Endothelial cell of umbilical vein (primary cell): ENCODE results near the gene STXBP5. TPM values are rescaled to one million over a fixed set of nuclear protein-coding genes. Genes with fewer than 3 reads are reported as not detected.

ENCODE experiments used
- BruUV-seq: library from RNA; stranded (reverse); fragments of 400-500 nt; replicated peaks from 2 replicates; lab custom pipeline; 2021; lab: Mats Ljungman, UMichigan
- CTCF ChIA-PET: fragments of 300-600, 350-600 bp; sonication (Branson Sonifier 250); formaldehyde crosslinking; loops from one replicate; lab custom pipeline; 2021; ENCODE audit warnings: antibody characterized with exemption, inconsistent platforms; lab: Charles Lee
- POLR2A ChIA-PET: fragments of 300-600, 350-600 bp; sonication (Branson Sonifier 250); formaldehyde crosslinking; loops from one replicate; lab custom pipeline; 2021; ENCODE audit warnings: antibody characterized with exemption, inconsistent platforms; lab: Charles Lee
- DNase-seq: peaks from one replicate; pipeline ENCODE4 v3.0.0-alpha.2; 2011; ENCODE audit warnings: low read depth, low spot score
- FAIRE-seq: peaks from 2 replicates; lab custom pipeline; 2011; peaks lifted over from hg19 to GRCh38; lab: Jason Lieb, UNC
- H2AFZ ChIP-seq: 2 replicates; pipeline ENCODE4 v1.6.0; 2012; ENCODE audit warnings: low read depth, low read length, control low read depth, inconsistent platforms
- H3K27ac ChIP-seq: 2 replicates; pipeline ENCODE4 v1.5.1; 2011; ENCODE audit warnings: low read depth, mild to moderate bottlenecking, control low read depth, low read length, moderate library complexity; ENCODE audit not compliant: insufficient read depth
- H3K27me3 ChIP-seq, 2 experiments: 2 replicates each; pipeline versions ENCODE4 v1.6.0 to v1.6.1; 2011; ENCODE audit warnings: low read length in 2 of 2, mixed read lengths in 1 of 2; ENCODE audit not compliant: control insufficient read depth in 2 of 2, insufficient read depth in 2 of 2
- H3K36me3 ChIP-seq, 2 experiments: 2 replicates in 1 of 2; 3 replicates in 1 of 2; pipeline ENCODE4 v1.5.1; 2011; ENCODE audit warnings: low read length in 2 of 2, mild to moderate bottlenecking in 1 of 2, moderate library complexity in 1 of 2; ENCODE audit not compliant: control insufficient read depth in 2 of 2, insufficient read depth in 2 of 2; ENCODE audit errors: extremely low read depth in 1 of 2
- H3K4me1 ChIP-seq: 3 replicates; pipeline ENCODE4 v1.5.1; 2011; ENCODE audit warnings: mild to moderate bottlenecking, low read length; ENCODE audit not compliant: control insufficient read depth, insufficient read depth; ENCODE audit errors: extremely low read depth
- H3K4me2 ChIP-seq: 2 replicates; pipeline ENCODE4 v1.6.1; 2011; ENCODE audit warnings: low read length, control low read depth, mixed read lengths; ENCODE audit not compliant: insufficient read depth
- H3K4me3 ChIP-seq, 3 experiments: fragments of 200-600 bp in 1 of 3; sonication (generic), shearing (Covaris generic) in 1 of 3; replicated peaks in 1 of 3; 2 replicates each; pipeline ENCODE4 v1.5.1; 2011 to 2016; ENCODE audit warnings: control low read depth in 3 of 3, low read length in 3 of 3, mild to moderate bottlenecking in 2 of 3, inconsistent platforms in 1 of 3, low read depth in 1 of 3, moderate library complexity in 1 of 3; ENCODE audit not compliant: insufficient read depth in 1 of 3
- H3K79me2 ChIP-seq: 2 replicates; pipeline ENCODE4 v1.6.0; 2012; ENCODE audit warnings: low read length, inconsistent platforms; ENCODE audit not compliant: control insufficient read depth, insufficient read depth
- H3K9ac ChIP-seq: replicated peaks from 2 replicates; pipeline ENCODE3; 2011; ENCODE audit warnings: low read length, control low read depth; ENCODE audit not compliant: insufficient read depth; ENCODE audit errors: extremely low read depth
- H3K9me1 ChIP-seq: replicated peaks from 3 replicates; pipeline ENCODE4 v1.6.0; 2011; ENCODE audit warnings: mild to moderate bottlenecking, low read length; ENCODE audit not compliant: control insufficient read depth, insufficient read depth; ENCODE audit errors: extremely low read depth
- H3K9me3 ChIP-seq: replicated peaks from 2 replicates; pipeline ENCODE4 v1.5.1; 2012; ENCODE audit warnings: low read length, inconsistent platforms; ENCODE audit not compliant: control insufficient read depth, insufficient read depth
- H4K20me1 ChIP-seq: replicated peaks from 2 replicates; pipeline ENCODE3; 2011; ENCODE audit warnings: mild to moderate bottlenecking, low read length; ENCODE audit not compliant: control insufficient read depth, insufficient read depth; ENCODE audit errors: extremely low read depth
- CTCF ChIP-seq, 2 donors: IDR thresholded peaks; 1 replicate in 1 of 2; 2 replicates in 1 of 2; pipeline ENCODE4 v1.5.1; 2011; ENCODE audit warnings: low read length in 2 of 2, mild to moderate bottlenecking in 2 of 2, moderate library complexity in 2 of 2, control low read depth in 1 of 2, inconsistent platforms in 1 of 2, low read depth in 1 of 2; ENCODE audit not compliant: insufficient read depth in 1 of 2; ENCODE audit errors: extremely low read depth in 1 of 2
- EZH2 ChIP-seq: IDR thresholded peaks from 2 replicates; pipeline ENCODE4 v1.6.1; 2012; ENCODE audit warnings: borderline replicate concordance, low read depth, mild to moderate bottlenecking, moderate library complexity, low read length, inconsistent platforms; ENCODE audit not compliant: severe bottlenecking
- FOS ChIP-seq: IDR thresholded peaks from 2 replicates; pipeline ENCODE4 v1.6.1; 2011; ENCODE audit warnings: mild to moderate bottlenecking, low read length, moderate library complexity, borderline replicate concordance; ENCODE audit not compliant: insufficient read depth
- GATA2 ChIP-seq: IDR thresholded peaks from 2 replicates; pipeline ENCODE4 v1.7.0; 2011; ENCODE audit warnings: low read depth, mild to moderate bottlenecking, moderate library complexity, mixed read lengths, low read length; ENCODE audit not compliant: insufficient read length, insufficient read depth
- JUN ChIP-seq: IDR thresholded peaks from 2 replicates; pipeline ENCODE4 v1.6.1; 2011; ENCODE audit warnings: borderline replicate concordance, low read depth; ENCODE audit not compliant: insufficient read length, insufficient read depth
- MYC ChIP-seq: IDR thresholded peaks from one replicate; pipeline ENCODE4 v1.6.1; 2011; ENCODE audit warnings: mild to moderate bottlenecking, low read depth, low read length
- POLR2A ChIP-seq: IDR thresholded peaks from 2 replicates; pipeline ENCODE4 v1.6.1; 2012; ENCODE audit warnings: low read depth, mild to moderate bottlenecking, control low read depth, low read length
- POLR2AphosphoS5 ChIP-seq: IDR thresholded peaks from 2 replicates; pipeline ENCODE4 v1.6.1; 2012; ENCODE audit warnings: low read depth, mild to moderate bottlenecking, control low read depth, low read length, moderate library complexity; ENCODE audit not compliant: insufficient read depth
- dilution Hi-C: fragments of 300-500 bp; cut with MboI; formaldehyde crosslinking; loops from one replicate; pipeline ENCODE4 v1.15.0; 2019; ENCODE audit warnings: low sequenced_read_pairs; ENCODE audit not compliant: extremely low pct_ligation_motif_present
- intact Hi-C: fragments of 100-400 bp; cut with micrococcal nuclease; formaldehyde crosslinking; loops from one replicate; pipeline ENCODE4 v1.10.0; 2022
- polyA plus RNA-seq, 4 experiments: library from polyadenylated mRNA; depleted of rRNA in 3 of 4; stranded (reverse) in 3 of 4; unstranded in 1 of 4; fragments of >200 nt; gene quantifications; 2 replicates each; pipeline versions ENCODE4 v1.2.1 to v1.2.3, GENCODE V29; 2011 to 2012; ENCODE audit warnings: missing spikeins in 1 of 4
- total RNA-seq: library from RNA; stranded (reverse); gene quantifications from 2 replicates; pipeline ENCODE4 v1.2.3, GENCODE V29; 2021
- TF ChIP-seq, protein P1 (sequence below): IDR thresholded peaks from 2 replicates; pipeline ENCODE4 v1.6.1; 2011; ENCODE audit not compliant: insufficient read depth, insufficient read length

Gene STXBP5
- total and polyA plus RNA-seq, 2 donors (not counting 3 experiments of a cell fraction or from before 2014, with no cell fraction given), result 7.1 to 21.8 TPM

GRCh38 chr6:147384737-147385710, 180.8 kb downstream of the STXBP5 start:
- no peaks in the 10 kb centered on the region for H3K4me1 ChIP-seq
- TF ChIP-seq EZH2 (no peak), GATA2 (no peak), CTCF (IDR thresholded peaks at IDR 0.05; ENCODE audit: extremely low read depth in 1 of 2, insufficient read depth in 1 of 2, low read depth in 1 of 2, low read length in 2 of 2) (no peak), JUN (no peak), POLR2A (no peak), FOS (no peak), POLR2AphosphoS5 (no peak), MYC (no peak)
- TF ChIP-seq, protein P1, sequence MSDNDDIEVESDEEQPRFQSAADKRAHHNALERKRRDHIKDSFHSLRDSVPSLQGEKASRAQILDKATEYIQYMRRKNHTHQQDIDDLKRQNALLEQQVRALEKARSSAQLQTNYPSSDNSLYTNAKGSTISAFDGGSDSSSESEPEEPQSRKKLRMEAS, result no peak
- no peak overlapping the region for H3K9ac ChIP-seq
- no peaks in the 10 kb centered on the region for H3K9me3 ChIP-seq
- no peaks in the 10 kb centered on the region for H3K36me3 ChIP-seq
- H2AFZ ChIP-seq, result no peak overlapping the region
- no peak overlapping the region for H3K27ac ChIP-seq
- CTCF ChIA-PET, result no interaction called here
- no peaks in the 10 kb centered on the region for H3K79me2 ChIP-seq
- dilution Hi-C loops, result no loop called here
- POLR2A ChIA-PET, result no interaction called here
- no peaks in the 10 kb centered on the region for H3K9me1 ChIP-seq
- DNase-seq (no peak), FAIRE-seq (no peak)
- intact Hi-C loops, result loop anchor here (5.0 kb wide), 1 partner anchor 528 kb away; no protein-coding TSS in a partner anchor
- no peak overlapping the region for H3K4me3 ChIP-seq
- no peaks in the 10 kb centered on the region for H4K20me1 ChIP-seq
- no TSS peak for BruUV-seq
- no peak overlapping the region for H3K4me2 ChIP-seq
- no peaks in the 10 kb centered on the region for H3K27me3 ChIP-seq
